GM18505 (cell line): ENCODE results near the gene PRDM9.
"Not testable (repeated sequence)": the region's sequence is repeated elsewhere in the genome, so short reads cannot be mapped to it uniquely, and the experiment has no call there.

Experiments
- ATAC-seq: cut with Tn5 transposase; IDR thresholded peaks from one replicate; pipeline ENCODE4 v1.9.1; 2021; ENCODE audit not compliant: unreplicated experiment
- POLR2A ChIP-seq: IDR thresholded peaks from 4 replicates; pipeline ENCODE4 v1.6.1; 2011; ENCODE audit warnings: borderline replicate concordance; ENCODE audit not compliant: insufficient read depth, insufficient read length; ENCODE audit errors: extremely low read depth

The PRDM9 gene

GRCh38 chr5:23507278-23507685 is at the start of gene PRDM9:
PRDM9 (plus strand) TSS chr5:23507609; CDS start chr5:23509034, 1,425 bp downstream.
- TF ChIP-seq POLR2A = no peak
- ATAC-seq = no peak

DNA sequence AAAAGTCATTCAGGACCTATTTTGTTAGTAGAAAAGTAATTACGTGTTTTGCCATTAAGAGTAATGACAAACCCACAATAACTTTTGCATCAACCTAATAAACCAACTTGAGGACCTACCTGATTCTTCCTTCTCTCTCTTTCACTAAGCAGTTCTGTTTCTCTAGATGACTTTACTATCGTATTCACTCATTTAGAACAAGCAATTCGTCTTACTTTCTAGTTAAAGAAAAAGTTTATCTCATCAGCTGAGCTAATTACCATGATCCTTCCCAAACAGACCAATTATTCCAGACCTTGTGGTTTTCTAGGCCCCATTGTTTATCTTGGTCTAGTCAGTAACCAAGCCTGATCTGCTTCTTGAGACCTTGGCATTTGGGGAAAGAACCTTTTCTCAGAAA is 49.6 kb upstream of the PRDM9 start:
- no peak for ATAC-seq
- TF ChIP-seq POLR2A = no peak

DNA sequence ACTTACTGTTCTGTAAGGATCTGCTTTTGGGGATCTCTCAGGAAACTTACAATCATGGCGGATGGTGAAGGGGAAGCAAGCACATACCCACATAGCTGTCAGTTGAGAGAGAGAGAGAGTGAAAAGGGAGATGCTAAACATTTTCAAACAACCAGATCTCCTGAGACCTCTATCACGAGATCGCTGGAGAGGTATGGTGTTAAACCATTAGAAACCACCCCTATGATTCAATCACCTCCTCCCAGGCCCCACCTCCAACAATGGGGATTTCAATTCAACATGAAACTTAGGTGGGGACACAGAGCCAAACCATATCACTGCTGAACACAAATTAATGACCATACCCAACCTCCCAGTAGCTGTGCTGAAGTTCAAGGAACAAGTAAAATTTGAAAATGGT is 48.2 kb upstream of the PRDM9 start:
- ATAC-seq = no peak
- TF ChIP-seq POLR2A = no peak

GRCh38 chr5:23461576-23461975 is 45.8 kb upstream of the PRDM9 start:
- TF ChIP-seq POLR2A = no peak
- ATAC-seq = no peak

GRCh38 chr5:23466401-23466912 is 41.0 kb upstream of the PRDM9 start:
- no peak for TF ChIP-seq POLR2A
- no peak for ATAC-seq

- TF ChIP-seq POLR2A = no peak
- ATAC-seq = no peak
Observed at GRCh38 chr5:23468658-23469057, 38.8 kb upstream of the PRDM9 start.

DNA sequence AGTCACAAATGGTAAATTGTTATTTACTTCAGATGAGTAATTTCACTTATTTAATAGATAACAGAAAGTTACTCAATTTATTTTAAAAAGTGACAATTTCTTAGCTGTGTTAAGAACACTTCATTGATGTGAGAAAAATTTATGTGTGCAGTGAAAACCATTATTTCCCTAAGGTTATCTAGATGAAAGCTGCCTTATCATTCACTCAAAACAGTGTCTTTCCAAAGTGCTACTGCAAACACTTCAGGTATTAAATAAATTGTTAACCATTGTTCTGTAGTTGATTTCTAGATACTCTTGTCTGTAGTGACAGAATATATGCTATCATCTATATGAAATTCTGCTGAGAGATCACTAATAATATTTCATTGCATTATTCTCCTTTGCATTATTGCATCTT is 33.5 kb upstream of the PRDM9 start:
- ATAC-seq = no peak

DNA sequence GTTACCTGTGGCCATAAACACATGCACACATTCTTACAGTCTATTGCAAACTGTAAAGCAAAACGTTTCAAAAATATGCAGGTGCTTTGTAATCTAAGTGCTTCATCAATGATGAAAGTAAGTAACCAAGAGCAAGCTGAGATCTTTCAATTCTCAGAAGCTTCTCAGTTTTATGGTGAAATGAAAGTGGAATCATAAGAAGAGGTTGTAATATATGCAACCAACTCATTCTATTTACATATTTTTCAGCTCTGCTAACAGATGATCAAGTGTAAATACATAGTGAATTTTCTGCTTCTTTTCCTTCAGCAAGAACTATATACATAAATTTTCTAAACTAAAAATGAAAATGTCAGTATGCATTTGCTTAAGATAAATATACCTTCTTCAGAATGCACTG is 33.1 kb upstream of the PRDM9 start:
- no peak for ATAC-seq
- TF ChIP-seq POLR2A = no peak

More for the DNA sequence above, 33.5 kb upstream of the PRDM9 start:
- TF ChIP-seq POLR2A = no peak

GRCh38 chr5:23476580-23476979 is 30.8 kb upstream of the PRDM9 start:
- no peak for TF ChIP-seq POLR2A
- no peak for ATAC-seq

- TF ChIP-seq POLR2A = no peak
- no peak for ATAC-seq
Observed at GRCh38 chr5:23482642-23483041, 24.8 kb upstream of the PRDM9 start.

DNA sequence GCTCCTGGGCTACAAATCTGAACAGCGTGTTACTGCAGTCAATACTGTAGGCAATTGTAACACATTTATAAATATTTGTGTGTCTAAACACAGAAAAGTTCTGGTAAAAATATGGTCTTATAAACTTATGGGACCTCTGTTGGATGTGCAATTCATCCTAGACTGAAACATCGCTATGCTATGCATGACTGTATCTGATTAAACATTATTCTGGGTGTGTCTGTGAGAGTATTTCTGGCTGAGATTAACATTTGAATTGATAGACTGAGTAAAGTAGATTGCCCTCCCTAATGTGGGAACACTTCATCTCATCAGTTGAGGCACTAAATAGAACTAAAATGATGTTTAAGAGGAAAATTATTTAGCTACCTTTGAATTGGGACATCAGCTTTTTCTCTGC is 24.3 kb upstream of the PRDM9 start:
- TF ChIP-seq POLR2A = no peak
- no peak for ATAC-seq

DNA sequence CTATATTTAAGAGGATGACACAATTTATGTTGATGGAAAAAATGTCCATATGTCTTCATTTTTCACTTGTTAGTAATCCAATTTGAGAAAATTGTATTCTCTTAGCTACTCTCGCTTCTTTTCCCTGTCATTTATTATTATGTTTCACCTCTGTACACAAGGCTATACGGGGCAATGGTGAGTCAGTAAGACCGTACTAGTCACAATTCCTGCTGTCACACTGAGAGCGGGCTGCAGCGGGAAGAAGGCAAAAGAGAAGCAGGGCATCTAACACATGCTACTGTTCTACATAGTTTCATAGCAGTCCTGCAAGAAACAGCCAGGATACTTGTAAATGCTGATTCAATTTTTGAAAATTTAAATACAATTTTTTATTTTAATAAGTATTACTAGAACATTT is 23.3 kb upstream of the PRDM9 start:
- no peak for TF ChIP-seq POLR2A
- no peak for ATAC-seq

- ATAC-seq = not testable (repeated sequence)
Observed at GRCh38 chr5:23486227-23486626, 21.2 kb upstream of the PRDM9 start.

DNA sequence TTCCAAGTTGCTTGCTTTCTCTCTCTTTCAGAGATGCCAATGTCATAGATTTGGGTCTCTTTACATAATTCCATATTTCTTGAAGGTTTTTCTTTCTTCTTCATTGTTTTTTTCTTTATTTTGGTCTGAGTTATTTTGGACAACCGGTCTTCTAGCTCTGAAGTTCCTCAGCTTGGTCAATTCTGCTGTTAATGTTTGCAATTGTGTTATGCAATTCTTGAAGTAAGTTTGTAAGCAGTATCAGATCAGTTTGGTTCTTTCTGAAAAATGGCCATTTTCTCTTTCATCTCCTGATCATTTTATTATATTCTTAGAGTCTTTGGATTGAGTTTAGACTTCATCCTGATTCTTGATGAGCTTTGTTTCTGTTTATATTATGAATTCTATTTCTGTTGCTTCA is 16.4 kb upstream of the PRDM9 start:
- TF ChIP-seq POLR2A = no peak
- ATAC-seq = no peak

DNA sequence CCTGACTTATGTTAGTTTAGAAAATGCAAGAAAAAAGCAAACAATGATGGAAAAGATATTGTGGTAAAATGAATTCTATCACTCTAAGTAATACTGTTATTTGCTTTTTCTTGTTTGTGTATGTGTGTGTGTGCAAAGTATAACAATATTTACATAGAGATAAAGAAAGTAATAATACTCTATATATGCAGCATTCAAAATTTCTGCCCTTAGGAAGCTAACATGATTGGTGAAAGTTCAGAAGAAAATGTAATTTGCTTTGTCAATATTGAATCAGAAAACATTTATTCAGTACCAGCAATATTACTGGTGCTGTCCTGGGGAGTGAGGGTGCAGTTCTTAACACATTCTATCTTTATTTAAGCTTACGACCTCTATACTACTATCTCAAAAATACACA is 12.9 kb upstream of the PRDM9 start:
- ATAC-seq = no peak
- TF ChIP-seq POLR2A = no peak

- no peak for TF ChIP-seq POLR2A
- no peak for ATAC-seq
Observed at GRCh38 chr5:23496576-23496975, 10.8 kb upstream of the PRDM9 start.
